Activated T-helper 1 cell treated with Interleukin-2 at 50 U/mL for 16 hours (primary cell): ENCODE data around the gene KIAA0930.

Source experiments
- DNase-seq: peaks from one replicate; pipeline ENCODE4 v3.0.0-alpha.2; 2020; ENCODE audit warnings: low read depth

KIAA0930 gene

GRCh38 chr22:45216133-45217003 lies 24.3 kb downstream of the KIAA0930 start:
- DNase-seq: no peak

- no peak for DNase-seq
Observed at GRCh38 chr22:45212992-45213751, 27.5 kb downstream of the KIAA0930 start.

- DNase-seq: no peak
Observed at GRCh38 chr22:45212306-45212709, 28.4 kb downstream of the KIAA0930 start.

- no peak for DNase-seq
Observed at GRCh38 chr22:45211848-45212247, 28.8 kb downstream of the KIAA0930 start.

- DNase-seq: no peak
Observed at GRCh38 chr22:45211435-45211834, 29.3 kb downstream of the KIAA0930 start.

GRCh38 chr22:45210991-45211390 lies 29.7 kb downstream of the KIAA0930 start:
- DNase-seq: no peak

GRCh38 chr22:45210577-45210976 lies 30.1 kb downstream of the KIAA0930 start:
- no peak for DNase-seq

- DNase-seq: no peak
Observed at GRCh38 chr22:45210174-45210573, 30.5 kb downstream of the KIAA0930 start.

- no peak for DNase-seq
Observed at GRCh38 chr22:45208993-45209838, 31.5 kb downstream of the KIAA0930 start.

- no peak for DNase-seq
Observed at GRCh38 chr22:45208696-45208992, 32.0 kb downstream of the KIAA0930 start.

- no peak for DNase-seq
Observed at GRCh38 chr22:45207981-45208664, 32.6 kb downstream of the KIAA0930 start.

- DNase-seq: no peak
Observed at GRCh38 chr22:45207533-45207932, 33.2 kb downstream of the KIAA0930 start.

- DNase-seq: no peak
Observed at GRCh38 chr22:45206233-45206632, 34.5 kb downstream of the KIAA0930 start.

GRCh38 chr22:45205276-45205925 lies 35.3 kb downstream of the KIAA0930 start:
- DNase-seq: no peak

- DNase-seq: no peak
Observed at GRCh38 chr22:45204819-45205218, 35.9 kb downstream of the KIAA0930 start.

- no peak for DNase-seq
Observed at GRCh38 chr22:45204241-45204640, 36.5 kb downstream of the KIAA0930 start.

GRCh38 chr22:45203150-45203951 lies 37.3 kb downstream of the KIAA0930 start:
- no peak for DNase-seq

- DNase-seq: no peak
Observed at GRCh38 chr22:45202333-45203149, 38.2 kb downstream of the KIAA0930 start.

- DNase-seq: no peak
Observed at GRCh38 chr22:45201678-45202332, 38.9 kb downstream of the KIAA0930 start.
